Measurements from ENCODE around the gene POLR2C.

GRCh38 chr16:57413301-57413730 lies 49.2 kb upstream of the POLR2C start:
- TF ChIP-seq EHMT2 (IDR thresholded peaks at IDR 0.05; ENCODE audit: borderline replicate concordance, low read depth, low read length) (no peak), ZNF639 (CRISPR knock-in tag; conservative IDR thresholded peaks at IDR 0.05) (no peak)
